Astrocyte (in vitro differentiated cells and primary cell): ENCODE results near the gene ADGRE2. TPM values are rescaled to one million over a fixed set of nuclear protein-coding genes. Genes with fewer than 3 reads are reported as not detected.

Experiments used
- DNase-seq: peaks from one replicate; pipeline ENCODE4 v3.0.0-alpha.2; 2010; ENCODE audit warnings: low read depth
- FAIRE-seq: peaks from 2 replicates; lab custom pipeline; 2011; peaks lifted over from hg19 to GRCh38; lab: Jason Lieb, UNC
- H2AFZ ChIP-seq: 2 replicates; pipeline ENCODE4 v1.6.0; 2012; ENCODE audit warnings: low read depth, low read length, inconsistent platforms
- H3K27ac ChIP-seq: 2 replicates; pipeline ENCODE4 v1.5.1; 2011; ENCODE audit warnings: low read depth, low read length, inconsistent platforms
- H3K27me3 ChIP-seq: 2 replicates; pipeline ENCODE4 v1.6.0; 2011; ENCODE audit warnings: low read length, inconsistent platforms; ENCODE audit not compliant: insufficient read depth
- H3K36me3 ChIP-seq: 2 replicates; pipeline ENCODE4 v1.5.1; 2011; ENCODE audit warnings: low read length, inconsistent platforms; ENCODE audit not compliant: insufficient read depth
- H3K4me1 ChIP-seq: 2 replicates; pipeline ENCODE4 v1.5.1; 2011; ENCODE audit warnings: low read length, inconsistent platforms; ENCODE audit not compliant: insufficient read depth
- H3K4me2 ChIP-seq: 2 replicates; pipeline ENCODE4 v1.6.0; 2012; ENCODE audit warnings: low read length, inconsistent platforms
- H3K4me3 ChIP-seq: 2 replicates; pipeline ENCODE4 v1.5.1; 2011; ENCODE audit warnings: low read depth, mild to moderate bottlenecking, low read length, inconsistent platforms; ENCODE audit not compliant: insufficient read depth
- H3K79me2 ChIP-seq: 2 replicates; pipeline ENCODE4 v1.6.0; 2012; ENCODE audit warnings: mild to moderate bottlenecking, low read length, inconsistent platforms; ENCODE audit not compliant: insufficient read depth
- H3K9ac ChIP-seq: 2 replicates; pipeline ENCODE4 v1.6.0; 2012; ENCODE audit warnings: mild to moderate bottlenecking, low read length, inconsistent platforms
- H3K9me3 ChIP-seq: 2 replicates; pipeline ENCODE4 v1.5.1; 2012; ENCODE audit warnings: low read depth, mild to moderate bottlenecking, low read length, inconsistent platforms; ENCODE audit not compliant: insufficient read depth
- H4K20me1 ChIP-seq: 2 replicates; pipeline ENCODE4 v1.6.0; 2012; ENCODE audit warnings: low read length, inconsistent platforms; ENCODE audit not compliant: insufficient read depth
- H3K27ac Mint-ChIP-seq: one replicate; pipeline ENCODE4 v1.8.0; 2021; ENCODE audit warnings: mild to moderate bottlenecking, mixed read lengths; ENCODE audit not compliant: unreplicated experiment
- H3K27me3 Mint-ChIP-seq: one replicate; pipeline ENCODE4 v1.8.0; 2021; ENCODE audit warnings: low read depth, mixed read lengths; ENCODE audit not compliant: unreplicated experiment
- H3K36me3 Mint-ChIP-seq: one replicate; pipeline ENCODE4 v1.8.0; 2021; ENCODE audit warnings: low read depth, mixed read lengths; ENCODE audit not compliant: unreplicated experiment
- H3K4me1 Mint-ChIP-seq: one replicate; pipeline ENCODE4 v1.8.0; 2021; ENCODE audit warnings: low read depth, mixed read lengths; ENCODE audit not compliant: unreplicated experiment
- H3K4me3 Mint-ChIP-seq: one replicate; pipeline ENCODE4 v1.8.0; 2021; ENCODE audit warnings: mild to moderate bottlenecking, moderate library complexity, mixed read lengths; ENCODE audit not compliant: unreplicated experiment
- H3K9me3 Mint-ChIP-seq: one replicate; pipeline ENCODE4 v1.8.0; 2021; ENCODE audit warnings: mild to moderate bottlenecking, mixed read lengths; ENCODE audit not compliant: unreplicated experiment
- CTCF ChIP-seq: IDR thresholded peaks from 2 replicates; pipeline ENCODE4 v1.5.1; 2011; ENCODE audit warnings: low read depth, mild to moderate bottlenecking, inconsistent platforms, low read length, moderate library complexity; ENCODE audit not compliant: insufficient read depth
- EZH2 ChIP-seq: IDR thresholded peaks from 2 replicates; pipeline ENCODE4 v1.6.1; 2012; ENCODE audit warnings: mild to moderate bottlenecking, low read length, inconsistent platforms; ENCODE audit not compliant: insufficient read depth
- total RNA-seq: library from RNA; stranded (reverse); gene quantifications from 2 replicates; pipeline ENCODE4 v1.2.1, GENCODE V29; 2021

ADGRE2 gene
- total RNA-seq, 1 donor from 2014 or later: 0.34 TPM

GRCh38 chr19:14689598-14690503 lies 88.5 kb downstream of the ADGRE2 start, which contains the start of gene ZNF333:
ZNF333 (plus strand) TSS chr19:14690048; CDS start chr19:14693492, 3,444 bp downstream.
- peaks cover under 1% of the 10 kb centered on the region for H3K27me3 Mint-ChIP-seq
- Histone ChIP-seq H3K9ac (peak within 1 kb of the TSS; percentile 90), H3K36me3 (no peaks in the 10 kb centered on the region), H3K4me3 (peak within 1 kb of the TSS; percentile 87), H3K4me2 (peak within 1 kb of the TSS; percentile 92), H4K20me1 (no peaks in the 10 kb centered on the region), H2AFZ (peak within 1 kb of the TSS; percentile 95), H3K27me3 (no peaks in the 10 kb centered on the region), H3K27ac (peak within 1 kb of the TSS; percentile 94), H3K4me1 (no peaks in the 10 kb centered on the region), H3K79me2 (peaks cover 15% of the 10 kb centered on the region), H3K9me3 (no peaks in the 10 kb centered on the region)
- no peak for FAIRE-seq
- H3K4me3 Mint-ChIP-seq: peak within 1 kb of the TSS; percentile 93
- peak within 1 kb of the TSS; percentile 97 for H3K27ac Mint-ChIP-seq
- DNase-seq: peak; percentile 65
- no peak for TF ChIP-seq EZH2
- no peak for TF ChIP-seq CTCF
- peaks cover 3% of the 10 kb centered on the region for H3K36me3 Mint-ChIP-seq
- H3K4me1 Mint-ChIP-seq: peaks cover 5% of the 10 kb centered on the region
- H3K9me3 Mint-ChIP-seq: no peaks in the 10 kb centered on the region

GRCh38 chr19:14686411-14686810 lies 91.9 kb downstream of the ADGRE2 start:
- no peak overlapping the region for H3K27ac Mint-ChIP-seq
- TF ChIP-seq EZH2 (no peak), CTCF (no peak)
- no peaks in the 10 kb centered on the region for H3K9me3 Mint-ChIP-seq
- H3K4me3 Mint-ChIP-seq: no peak overlapping the region
- Histone ChIP-seq H3K9me3 (no peaks in the 10 kb centered on the region), H3K79me2 (peaks cover 7% of the 10 kb centered on the region), H3K27me3 (no peaks in the 10 kb centered on the region), H4K20me1 (no peaks in the 10 kb centered on the region), H3K4me2 (no peak overlapping the region), H2AFZ (no peak overlapping the region), H3K27ac (no peak overlapping the region), H3K36me3 (no peaks in the 10 kb centered on the region), H3K9ac (no peak overlapping the region), H3K4me3 (no peak overlapping the region), H3K4me1 (no peaks in the 10 kb centered on the region)
- DNase-seq (no peak), FAIRE-seq (no peak)
- H3K36me3 Mint-ChIP-seq: no peaks in the 10 kb centered on the region
- H3K4me1 Mint-ChIP-seq: peaks cover 5% of the 10 kb centered on the region
- peaks cover 14% of the 10 kb centered on the region for H3K27me3 Mint-ChIP-seq

- H3K9me3 ChIP-seq: no peaks in the 10 kb centered on the region
- H3K9ac ChIP-seq: no peak overlapping the region
Observed at GRCh38 chr19:14683439-14683838, 94.9 kb downstream of the ADGRE2 start.

More at GRCh38 chr19:14683439-14683838, 94.9 kb downstream of the ADGRE2 start:
- H3K36me3 Mint-ChIP-seq: no peaks in the 10 kb centered on the region
- no peak overlapping the region for H2AFZ ChIP-seq
- no peaks in the 10 kb centered on the region for H3K4me1 Mint-ChIP-seq
- FAIRE-seq: no peak
- H3K27ac Mint-ChIP-seq: no peak overlapping the region
- H3K79me2 ChIP-seq: no peaks in the 10 kb centered on the region
- H3K4me2 ChIP-seq: no peak overlapping the region
- H3K4me3 ChIP-seq: no peak overlapping the region
- no peak for DNase-seq
- H3K27me3 ChIP-seq: no peaks in the 10 kb centered on the region
- no peaks in the 10 kb centered on the region for H3K36me3 ChIP-seq
- H3K4me3 Mint-ChIP-seq: no peak overlapping the region
- no peaks in the 10 kb centered on the region for H3K4me1 ChIP-seq
- no peaks in the 10 kb centered on the region for H3K9me3 Mint-ChIP-seq
- no peaks in the 10 kb centered on the region for H4K20me1 ChIP-seq
- no peak overlapping the region for H3K27ac ChIP-seq
- TF ChIP-seq EZH2 (no peak), CTCF (no peak)
- peaks cover 18% of the 10 kb centered on the region for H3K27me3 Mint-ChIP-seq
